Measurements from ENCODE around the gene PAPPA. TPM values are rescaled to one million over a fixed set of nuclear protein-coding genes. Genes with fewer than 3 reads are reported as not detected.

Gene PAPPA
- total RNA-seq, 1 donor: 56.5 TPM

GRCh38 chr9:116435706-116436105 is 282.1 kb downstream of the PAPPA start:
- Histone ChIP-seq H3K9me3 (ENCODE audit: low read depth, low read length) (no peaks in the 10 kb centered on the region), H3K4me1 (ENCODE audit: insufficient read depth, low read length) (no peaks in the 10 kb centered on the region), H4K20me1 (ENCODE audit: insufficient read depth, low read length) (no peaks in the 10 kb centered on the region), H3K27ac (ENCODE audit: low read depth, low read length) (no peak overlapping the region), H3K36me3 (ENCODE audit: insufficient read depth, low read length) (no peaks in the 10 kb centered on the region), H2AFZ (ENCODE audit: low read length) (no peak overlapping the region), H3K27me3 (ENCODE audit: insufficient read depth, low read length) (no peaks in the 10 kb centered on the region), H3K4me2 (ENCODE audit: insufficient read depth, low read length) (no peak overlapping the region), H3K79me2 (ENCODE audit: insufficient read depth, low read length) (no peaks in the 10 kb centered on the region), H3K4me3 (ENCODE audit: insufficient read depth, low read length) (no peak overlapping the region)
- DNase-seq (ENCODE audit: insufficient read length, low spot score, missing footprints): no peak
- TF ChIP-seq CTCF (IDR thresholded peaks at IDR 0.05; ENCODE audit: extremely low read depth, low read depth, low read length): no peak

GRCh38 chr9:116436121-116436520 is 282.5 kb downstream of the PAPPA start:
- Histone ChIP-seq H3K4me1 (ENCODE audit: insufficient read depth, low read length) (no peaks in the 10 kb centered on the region), H3K9me3 (ENCODE audit: low read depth, low read length) (no peaks in the 10 kb centered on the region), H3K27ac (ENCODE audit: low read depth, low read length) (no peak overlapping the region), H2AFZ (ENCODE audit: low read length) (no peak overlapping the region), H3K27me3 (ENCODE audit: insufficient read depth, low read length) (no peaks in the 10 kb centered on the region), H3K4me3 (ENCODE audit: insufficient read depth, low read length) (no peak overlapping the region), H3K79me2 (ENCODE audit: insufficient read depth, low read length) (no peaks in the 10 kb centered on the region), H4K20me1 (ENCODE audit: insufficient read depth, low read length) (no peaks in the 10 kb centered on the region), H3K4me2 (ENCODE audit: insufficient read depth, low read length) (no peak overlapping the region), H3K36me3 (ENCODE audit: insufficient read depth, low read length) (no peaks in the 10 kb centered on the region)
- TF ChIP-seq CTCF (IDR thresholded peaks at IDR 0.05; ENCODE audit: extremely low read depth, low read depth, low read length): no peak
- DNase-seq (ENCODE audit: insufficient read length, low spot score, missing footprints): no peak

- Histone ChIP-seq H3K4me3 (ENCODE audit: insufficient read depth, low read length) (no peak overlapping the region), H4K20me1 (ENCODE audit: insufficient read depth, low read length) (no peaks in the 10 kb centered on the region), H3K4me2 (ENCODE audit: insufficient read depth, low read length) (no peak overlapping the region), H3K36me3 (ENCODE audit: insufficient read depth, low read length) (no peaks in the 10 kb centered on the region), H3K79me2 (ENCODE audit: insufficient read depth, low read length) (no peaks in the 10 kb centered on the region), H3K27me3 (ENCODE audit: insufficient read depth, low read length) (no peaks in the 10 kb centered on the region), H3K27ac (ENCODE audit: low read depth, low read length) (no peak overlapping the region), H2AFZ (ENCODE audit: low read length) (no peak overlapping the region), H3K9me3 (ENCODE audit: low read depth, low read length) (no peaks in the 10 kb centered on the region), H3K4me1 (ENCODE audit: insufficient read depth, low read length) (no peaks in the 10 kb centered on the region)
- no peak for DNase-seq (ENCODE audit: insufficient read length, low spot score, missing footprints)
- TF ChIP-seq CTCF (IDR thresholded peaks at IDR 0.05; ENCODE audit: extremely low read depth, low read depth, low read length): no peak
These were observed 284.1 kb downstream of the PAPPA start for GRCh38 chr9:116437411-116438370.

GRCh38 chr9:116442528-116442927 is 288.9 kb downstream of the PAPPA start:
- Histone ChIP-seq H3K4me2 (ENCODE audit: insufficient read depth, low read length) (no peak overlapping the region), H2AFZ (ENCODE audit: low read length) (no peak overlapping the region), H3K9me3 (ENCODE audit: low read depth, low read length) (no peaks in the 10 kb centered on the region), H3K27me3 (ENCODE audit: insufficient read depth, low read length) (no peaks in the 10 kb centered on the region), H4K20me1 (ENCODE audit: insufficient read depth, low read length) (no peaks in the 10 kb centered on the region), H3K4me1 (ENCODE audit: insufficient read depth, low read length) (no peaks in the 10 kb centered on the region), H3K4me3 (ENCODE audit: insufficient read depth, low read length) (no peak overlapping the region), H3K36me3 (ENCODE audit: insufficient read depth, low read length) (no peaks in the 10 kb centered on the region), H3K79me2 (ENCODE audit: insufficient read depth, low read length) (no peaks in the 10 kb centered on the region), H3K27ac (ENCODE audit: low read depth, low read length) (no peak overlapping the region)
- TF ChIP-seq CTCF (IDR thresholded peaks at IDR 0.05; ENCODE audit: extremely low read depth, low read depth, low read length): no peak
- DNase-seq (ENCODE audit: insufficient read length, low spot score, missing footprints): no peak
